Lower leg skin (tissue), 4 donors: ENCODE results near the gene HGFAC. TPM values are rescaled to one million over a fixed set of nuclear protein-coding genes. Genes with fewer than 3 reads are reported as not detected.

ENCODE experiments used
- DNase-seq, 2 donors: peaks; one replicate each; pipeline ENCODE4 v3.0.0-alpha.2; 2019; ENCODE audit warnings: low spot score in 2 of 2
- H3K4me3 ChIP-seq: fragments of 200-600 bp; sonication (generic); 2 replicates; pipeline ENCODE4 v1.5.1; 2017; ENCODE audit warnings: mild to moderate bottlenecking, low read depth; ENCODE audit not compliant: poor library complexity, severe bottlenecking
- CTCF ChIP-seq, 3 donors: fragments of 450-650 bp; IDR thresholded peaks; one replicate each; pipeline ENCODE4 v1.5.1; 2016; ENCODE audit warnings: antibody characterized with exemption in 3 of 3, mild to moderate bottlenecking in 3 of 3, moderate library complexity in 2 of 3
- POLR2A ChIP-seq, 2 donors: fragments of 450-650 bp; IDR thresholded peaks; one replicate each; pipeline ENCODE4 v1.6.1; 2016 to 2017; ENCODE audit warnings: antibody characterized with exemption in 2 of 2, mild to moderate bottlenecking in 1 of 2, moderate library complexity in 1 of 2
- WGBS, 2 donors: methylation state at CpG; one replicate each; pipeline ENCODE4 v1.1.5; 2018; 5-methylcytosine and 5-hydroxymethylcytosine counted together
- intact Hi-C: fragments of 100-400 bp; cut with DNase I; formaldehyde crosslinking; loops from one replicate; pipeline ENCODE4 v1.15.0; 2023; ENCODE audit warnings: low total_unique reads
- total RNA-seq, 4 donors: library from RNA; depleted of rRNA; stranded (reverse); fragments of >200 nt; gene quantifications; one replicate each; pipeline ENCODE4 v1.1.0, GENCODE V29; 2016

HGFAC gene
- total RNA-seq, 4 donors from 2014 or later, result 0.38 TPM; not detected in 3

GRCh38 chr4:3399277-3400194, 42.2 kb upstream of the HGFAC start:
- WGBS, 2 donors, result 50 to 56% methylated on average over 5 of the region's 5 CpGs
- intact Hi-C loops, result no loop called here
- peak in 1 of 2 donors; percentile 43 for DNase-seq
- no peak overlapping the region for H3K4me3 ChIP-seq
- TF ChIP-seq POLR2A (IDR thresholded peaks at IDR 0.05), result no peak
- TF ChIP-seq CTCF (IDR thresholded peaks at IDR 0.05), result no peak

DNA sequence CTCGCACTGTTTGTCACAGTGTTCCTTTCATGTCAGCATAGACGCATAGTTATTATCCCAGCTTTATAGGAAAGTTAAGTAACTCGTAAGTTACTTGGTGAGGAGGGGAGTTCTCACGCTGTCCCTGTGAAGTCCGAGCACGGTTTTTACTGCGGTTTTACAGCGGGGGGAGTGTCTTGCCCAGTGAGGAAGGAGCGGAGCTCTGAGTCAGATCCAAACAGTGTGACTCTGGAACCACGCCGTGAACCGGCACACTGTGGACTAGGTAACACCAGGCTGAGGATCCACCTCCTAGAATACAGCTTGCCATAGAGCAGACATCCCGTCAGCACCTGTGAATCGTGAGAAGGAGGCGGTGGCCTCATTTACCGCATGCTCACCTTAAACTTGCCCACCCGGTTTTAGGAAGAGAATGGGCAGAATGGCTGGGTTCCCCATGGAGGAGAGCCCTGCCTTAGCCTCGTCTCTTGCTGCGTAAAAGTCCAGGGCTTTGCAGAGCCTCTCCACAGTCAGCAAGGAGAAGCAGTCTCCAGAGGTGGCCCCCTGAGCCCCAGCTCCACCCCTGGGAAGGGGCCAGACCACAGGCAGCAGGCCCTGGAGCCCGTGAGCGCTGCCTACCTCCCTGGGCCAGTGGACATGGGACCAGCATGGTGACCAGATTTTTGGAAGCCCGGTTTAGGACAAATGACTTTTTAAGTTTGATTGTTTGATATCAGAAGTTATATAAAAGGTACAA, 40.2 kb upstream of the HGFAC start:
- TF ChIP-seq CTCF (IDR thresholded peaks at IDR 0.05) (no peak), POLR2A (IDR thresholded peaks at IDR 0.05) (no peak)
- WGBS, 2 donors, result 91% methylated on average over 22 of the region's 22 CpGs
- intact Hi-C loops, result no loop called here
- peak in 1 of 2 donors; percentile 60 for DNase-seq
- H3K4me3 ChIP-seq, result no peak overlapping the region

- WGBS, 2 donors, result 72 to 82% methylated on average over 15 of the region's 15 CpGs
- no peak overlapping the region for H3K4me3 ChIP-seq
- peak in 1 of 2 donors; percentile 79 for DNase-seq
- intact Hi-C loops, result no loop called here
- TF ChIP-seq CTCF (IDR thresholded peaks at IDR 0.05), result no peak
- TF ChIP-seq POLR2A (IDR thresholded peaks at IDR 0.05), result no peak
Measured at GRCh38 chr4:3402491-3403347, 39.0 kb upstream of the HGFAC start.

DNA sequence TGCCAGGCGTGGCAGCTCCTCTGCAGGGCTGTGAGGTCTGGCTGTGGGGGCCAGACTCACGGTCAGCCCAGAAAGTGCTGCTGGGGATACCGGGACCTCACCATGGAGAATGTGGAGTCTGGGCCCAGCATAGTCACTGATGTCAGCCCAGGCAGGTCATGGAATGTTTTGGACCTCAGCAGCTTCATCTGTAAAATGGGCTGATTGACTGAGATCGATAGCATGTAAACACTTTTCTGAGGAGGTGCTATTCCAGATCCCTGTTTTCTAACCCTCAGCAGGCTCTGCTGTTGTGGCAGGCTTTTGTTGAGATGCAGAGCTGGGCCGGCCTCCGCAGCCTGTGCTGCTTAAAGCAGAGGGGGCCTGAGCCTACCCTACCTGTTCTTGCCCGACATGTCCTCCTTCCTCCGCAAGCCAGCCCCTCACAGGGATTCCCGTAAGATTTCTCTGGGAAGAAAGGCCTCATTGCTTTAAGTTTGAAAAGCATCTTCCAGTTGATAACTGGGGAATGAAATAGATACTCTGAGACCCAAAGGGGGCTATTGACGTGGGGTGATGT, 38.3 kb upstream of the HGFAC start:
- intact Hi-C loops, result no loop called here
- H3K4me3 ChIP-seq, result no peak overlapping the region
- peak in 1 of 2 donors; percentile 48 for DNase-seq
- 80 to 93% methylated on average over 10 of the region's 10 CpGs for WGBS, 2 donors
- no peak for TF ChIP-seq CTCF (IDR thresholded peaks at IDR 0.05)
- no peak for TF ChIP-seq POLR2A (IDR thresholded peaks at IDR 0.05)

DNA sequence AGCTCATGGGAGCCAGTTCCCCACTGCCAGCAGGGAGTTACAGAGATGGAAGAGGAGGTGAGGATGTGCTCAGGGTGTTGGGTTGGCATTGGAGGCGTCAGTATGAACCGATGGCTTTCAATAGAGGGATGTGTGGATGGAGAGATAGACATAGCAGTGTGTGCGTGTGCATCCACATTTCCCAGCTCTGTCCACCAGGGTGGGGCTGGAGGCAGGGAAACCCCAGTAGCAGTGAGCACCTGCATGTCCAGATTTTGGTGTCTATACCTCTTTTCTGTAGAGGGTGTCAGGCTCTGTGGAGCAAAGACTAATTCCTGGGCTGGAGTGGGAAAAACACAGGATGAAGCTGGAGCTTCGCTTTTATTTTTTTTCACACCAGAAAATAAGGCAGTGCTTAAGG, 37.2 kb upstream of the HGFAC start:
- WGBS, 2 donors, result 98 to 99% methylated on average over 4 of the region's 4 CpGs
- peak in 1 of 2 donors; percentile 62 for DNase-seq

More for the DNA sequence above, 37.2 kb upstream of the HGFAC start:
- intact Hi-C loops, result no loop called here
- TF ChIP-seq CTCF (IDR thresholded peaks at IDR 0.05) (no peak), POLR2A (IDR thresholded peaks at IDR 0.05) (no peak)
- no peak overlapping the region for H3K4me3 ChIP-seq
